ENCODE measurements around the gene THAP4. TPM values are rescaled to one million over a fixed set of nuclear protein-coding genes. Genes with fewer than 3 reads are reported as not detected.

The THAP4 gene
- total RNA-seq, 1 experiment from 2014 or later: 71.2 TPM

- Histone ChIP-seq H3K4me1 (ENCODE audit: control insufficient read depth in 1 of 2, insufficient read depth in 2 of 2, low read length in 2 of 2) (peaks cover 11 to 39% of the 10 kb centered on the region in 2 experiments), H3K27ac (ENCODE audit: low read depth, low read length) (no peak overlapping the region), H3K4me3 (replicated peaks in 1 of 2; ENCODE audit: low read depth in 1 of 2, low read length in 2 of 2) (no peak overlapping the region), H3K9ac (ENCODE audit: low read length) (no peak overlapping the region), H3K27me3 (ENCODE audit: insufficient read depth, low read length) (no peaks in the 10 kb centered on the region), H3K79me2 (ENCODE audit: insufficient read depth, low read length) (no peaks in the 10 kb centered on the region), H3K9me2 (ENCODE audit: insufficient read depth) (no peaks in the 10 kb centered on the region), H2AFZ (ENCODE audit: low read depth, low read length, poor library complexity, severe bottlenecking) (no peak overlapping the region), H3K4me2 (ENCODE audit: low read length) (no peak overlapping the region), H3K36me3 (ENCODE audit: control insufficient read depth in 1 of 2, insufficient read depth in 2 of 2, low read length in 2 of 2) (no peaks in the 10 kb centered on the region), H4K20me1 (ENCODE audit: insufficient read depth) (no peaks in the 10 kb centered on the region), H3K9me3 (ENCODE audit: control insufficient read depth in 1 of 2, insufficient read depth in 1 of 2, low read depth in 1 of 2, low read length in 2 of 2) (no peaks in the 10 kb centered on the region)
- ATAC-seq (no peak), DNase-seq (ENCODE audit: low read depth, low spot score) (no peak)
- TF ChIP-seq EZH2phosphoT487 (IDR thresholded peaks at IDR 0.05; ENCODE audit: borderline replicate concordance) (no peak), REST (IDR thresholded peaks at IDR 0.05; ENCODE audit: low read depth) (no peak), EZH2 (IDR thresholded peaks at IDR 0.05) (no peak), ATF3 (IDR thresholded peaks at IDR 0.05) (no peak), FOSL1 (IDR thresholded peaks at IDR 0.05; ENCODE audit: low read depth) (no peak), SIN3A (IDR thresholded peaks at IDR 0.05; ENCODE audit: low read depth) (no peak), TCF7L2 (IDR thresholded peaks at IDR 0.05; ENCODE audit: borderline replicate concordance, extremely low read depth, insufficient read depth, insufficient read length) (no peak), ZBTB33 (IDR thresholded peaks at IDR 0.05; ENCODE audit: extremely low read depth, insufficient replicate concordance, low read length) (no peak), EGR1 (IDR thresholded peaks at IDR 0.05; ENCODE audit: low read depth) (no peak), SP1 (IDR thresholded peaks at IDR 0.05; ENCODE audit: low read depth) (no peak), SRF (IDR thresholded peaks at IDR 0.05; ENCODE audit: low read depth) (no peak), CTCF (IDR thresholded peaks at IDR 0.05 in 2 of 3, conservative IDR thresholded peaks at IDR 0.05 in 1 of 3; ENCODE audit: borderline replicate concordance in 1 of 3, insufficient read depth in 1 of 3, low read depth in 2 of 3, low read length in 2 of 3) (no peak), CBX3 (IDR thresholded peaks at IDR 0.05; ENCODE audit: low read depth) (no peak), ELF1 (IDR thresholded peaks at IDR 0.05; ENCODE audit: borderline replicate concordance, low read depth) (no peak), ZFX (IDR thresholded peaks at IDR 0.05) (no peak), ZNF274 (IDR thresholded peaks at IDR 0.05; ENCODE audit: low read depth, low read length) (no peak), POLR2A (IDR thresholded peaks at IDR 0.05; ENCODE audit: borderline replicate concordance, extremely low read depth, insufficient read depth, insufficient read length) (no peak), JUND (IDR thresholded peaks at IDR 0.05) (no peak)
- CTCF ChIA-PET: no interaction called here
- no TSS peak for BruUV-seq (replicated peaks)
- intact Hi-C loops (cut with micrococcal nuclease): loop anchor here (5.0 kb wide), 1 partner anchor 187 kb away; the partner anchor contains the start of gene D2HGDH
- POLR2A ChIA-PET: no interaction called here
- RAD21 ChIA-PET (ENCODE audit: low non-redundant PET in 1 of 2, low total read pairs in 2 of 2, uncharacterized antibody in 2 of 2, unreplicated experiment in 2 of 2): no interaction called here
These were observed 91.2 kb downstream of the THAP4 start for GRCh38 chr2:241545523-241546473.

Measured in HCT116 (cell line).